Breast epithelium (tissue), 3 donors: ENCODE measurements around the gene SUCLG2.

Experiments used
- POLR2AphosphoS5 ChIP-seq, 3 donors: sonication (generic); formaldehyde crosslinking; IDR thresholded peaks; one replicate each; pipeline ENCODE4 v1.6.1; 2017; ENCODE audit warnings: antibody characterized with exemption in 3 of 3
- TF ChIP-seq, protein P1 (sequence below), 3 donors: fragments of 450-650 bp; IDR thresholded peaks; one replicate each; pipeline ENCODE4 v1.5.1; 2016 to 2017; ENCODE audit warnings: antibody characterized with exemption in 3 of 3, mild to moderate bottlenecking in 3 of 3, moderate library complexity in 3 of 3

DNA sequence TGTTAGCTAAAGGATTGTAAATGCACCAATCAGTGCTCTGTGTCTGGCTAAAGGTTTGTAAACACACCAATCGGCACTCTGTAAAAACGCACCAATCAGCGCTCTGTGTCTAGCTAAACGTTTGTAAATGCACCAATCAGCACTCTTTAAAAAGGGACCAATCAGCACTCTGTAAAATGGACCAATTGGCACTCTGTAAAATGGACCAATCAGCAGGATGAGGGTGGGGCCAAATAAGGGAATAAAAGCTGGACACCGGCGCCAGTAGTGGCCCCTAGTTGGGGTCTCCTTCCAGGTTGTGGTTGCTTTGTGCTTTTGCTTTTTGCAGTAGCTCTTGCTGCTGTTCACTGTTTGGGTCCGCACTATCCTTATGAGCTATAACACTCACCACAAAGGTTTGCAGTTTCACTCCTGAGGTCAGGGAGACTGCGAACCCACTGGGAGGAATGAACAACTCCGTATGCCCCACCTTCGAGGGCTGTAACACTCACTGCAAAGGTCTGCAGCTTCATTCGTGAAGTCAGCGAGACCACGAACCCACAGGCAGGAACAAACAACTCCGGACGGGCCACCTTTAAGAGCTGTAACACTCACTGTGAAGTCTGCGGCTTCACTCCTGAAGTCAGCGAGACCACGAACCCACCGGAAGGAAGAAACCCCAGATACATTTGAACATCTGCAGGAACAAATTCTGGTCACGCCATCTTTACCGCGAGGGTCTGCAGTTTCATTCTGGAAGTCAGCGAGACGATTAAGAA lies 1.1 kb upstream of the SUCLG2 start:
- TF ChIP-seq POLR2AphosphoS5 (IDR thresholded peaks at IDR 0.05): no peak
- TF ChIP-seq, protein P1, sequence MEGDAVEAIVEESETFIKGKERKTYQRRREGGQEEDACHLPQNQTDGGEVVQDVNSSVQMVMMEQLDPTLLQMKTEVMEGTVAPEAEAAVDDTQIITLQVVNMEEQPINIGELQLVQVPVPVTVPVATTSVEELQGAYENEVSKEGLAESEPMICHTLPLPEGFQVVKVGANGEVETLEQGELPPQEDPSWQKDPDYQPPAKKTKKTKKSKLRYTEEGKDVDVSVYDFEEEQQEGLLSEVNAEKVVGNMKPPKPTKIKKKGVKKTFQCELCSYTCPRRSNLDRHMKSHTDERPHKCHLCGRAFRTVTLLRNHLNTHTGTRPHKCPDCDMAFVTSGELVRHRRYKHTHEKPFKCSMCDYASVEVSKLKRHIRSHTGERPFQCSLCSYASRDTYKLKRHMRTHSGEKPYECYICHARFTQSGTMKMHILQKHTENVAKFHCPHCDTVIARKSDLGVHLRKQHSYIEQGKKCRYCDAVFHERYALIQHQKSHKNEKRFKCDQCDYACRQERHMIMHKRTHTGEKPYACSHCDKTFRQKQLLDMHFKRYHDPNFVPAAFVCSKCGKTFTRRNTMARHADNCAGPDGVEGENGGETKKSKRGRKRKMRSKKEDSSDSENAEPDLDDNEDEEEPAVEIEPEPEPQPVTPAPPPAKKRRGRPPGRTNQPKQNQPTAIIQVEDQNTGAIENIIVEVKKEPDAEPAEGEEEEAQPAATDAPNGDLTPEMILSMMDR (IDR thresholded peaks at IDR 0.05): no peak
